IPS DF 4.7 (cell line): Measurements from ENCODE around the gene MYO18A.
"Not testable (repeated sequence)": the region's sequence is repeated elsewhere in the genome, so short reads cannot be mapped to it uniquely, and the experiment has no call there.

Experiments
- DNase-seq: peaks from one replicate; pipeline ENCODE4 v3.0.0-alpha.2; 2013; ENCODE audit warnings: low spot score; ENCODE audit errors: extremely low read depth

MYO18A gene

GRCh38 chr17:29196769-29197515 lies 16.7 kb upstream of the MYO18A start:
- no peak for DNase-seq

DNA sequence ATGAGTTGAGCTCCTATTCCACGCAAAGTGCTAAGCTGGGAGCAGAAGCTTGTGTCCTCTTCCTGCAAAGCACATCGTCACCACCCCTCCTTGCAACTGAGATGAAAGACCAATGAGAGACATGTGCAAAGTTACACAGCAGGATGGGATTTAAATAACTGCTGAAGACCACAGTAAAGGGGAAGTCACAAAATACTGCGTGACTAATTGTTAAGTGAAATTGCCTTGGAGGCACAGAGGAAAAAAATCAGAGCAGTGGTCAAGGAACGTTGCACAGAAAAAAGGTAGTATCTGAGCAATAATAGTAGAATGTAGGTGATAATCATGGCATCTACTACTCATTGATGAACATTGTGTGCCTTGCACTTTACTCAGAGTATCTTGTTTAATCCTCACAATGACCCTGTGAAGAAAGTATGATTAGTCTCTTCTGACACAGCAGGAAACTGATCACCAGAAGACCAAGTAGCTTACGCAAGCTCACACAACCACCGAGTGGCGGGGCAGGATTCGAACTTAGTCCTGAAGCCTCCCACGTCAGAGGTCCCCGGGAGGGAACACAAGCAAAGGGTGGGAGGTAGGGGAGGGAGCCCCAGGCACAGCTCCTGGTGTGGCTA lies 15.4 kb upstream of the MYO18A start:
- no peak for DNase-seq

- no peak for DNase-seq
Measured at GRCh38 chr17:29194669-29195068, 14.5 kb upstream of the MYO18A start.

DNA sequence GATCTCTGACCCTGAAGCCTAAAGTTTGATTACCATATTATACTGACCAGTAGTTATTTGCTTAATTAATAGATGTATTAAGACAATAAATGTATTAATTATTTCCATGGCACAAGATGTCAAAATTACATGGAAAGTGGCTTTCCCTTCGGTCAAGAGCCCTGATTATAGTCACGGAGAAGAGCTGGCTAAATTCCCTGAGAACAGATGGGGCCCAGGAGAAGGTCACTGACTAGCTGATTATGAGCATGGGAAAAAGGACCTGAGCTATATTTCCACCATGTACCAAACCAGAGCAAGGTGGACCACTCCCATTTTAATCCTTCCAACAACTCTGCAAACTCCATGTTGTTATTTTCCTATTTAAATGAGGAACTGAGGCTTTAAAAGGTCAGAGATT lies 12.9 kb upstream of the MYO18A start:
- DNase-seq, result no peak

GRCh38 chr17:29190592-29191207 lies 10.5 kb upstream of the MYO18A start:
- DNase-seq, result no peak

- no peak for DNase-seq
Measured at GRCh38 chr17:29190039-29190438, 9.8 kb upstream of the MYO18A start.

GRCh38 chr17:29189355-29189754 lies 9.2 kb upstream of the MYO18A start:
- DNase-seq, result no peak

GRCh38 chr17:29181226-29181625 lies 1.0 kb upstream of the MYO18A start:
- DNase-seq, result no peak

DNA sequence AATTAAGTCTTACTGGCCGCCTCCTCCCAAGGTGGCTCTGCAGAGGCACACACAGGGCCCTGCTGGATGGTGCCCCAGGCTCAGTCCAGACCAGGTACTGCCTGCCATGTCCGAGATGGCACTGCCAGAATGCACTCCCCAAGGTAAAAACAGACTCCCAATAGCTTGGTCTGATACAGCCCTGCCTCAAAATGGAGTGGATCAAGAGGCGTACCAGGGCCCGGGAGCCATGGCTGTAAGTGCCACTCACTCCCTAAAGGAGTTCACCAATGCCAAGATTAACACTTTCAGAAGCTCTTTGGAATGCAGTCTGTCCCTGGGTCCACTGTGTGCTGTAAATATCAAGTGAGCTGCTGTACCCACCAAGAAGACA lies 576 bp upstream of the MYO18A start:
- DNase-seq, result no peak

DNA sequence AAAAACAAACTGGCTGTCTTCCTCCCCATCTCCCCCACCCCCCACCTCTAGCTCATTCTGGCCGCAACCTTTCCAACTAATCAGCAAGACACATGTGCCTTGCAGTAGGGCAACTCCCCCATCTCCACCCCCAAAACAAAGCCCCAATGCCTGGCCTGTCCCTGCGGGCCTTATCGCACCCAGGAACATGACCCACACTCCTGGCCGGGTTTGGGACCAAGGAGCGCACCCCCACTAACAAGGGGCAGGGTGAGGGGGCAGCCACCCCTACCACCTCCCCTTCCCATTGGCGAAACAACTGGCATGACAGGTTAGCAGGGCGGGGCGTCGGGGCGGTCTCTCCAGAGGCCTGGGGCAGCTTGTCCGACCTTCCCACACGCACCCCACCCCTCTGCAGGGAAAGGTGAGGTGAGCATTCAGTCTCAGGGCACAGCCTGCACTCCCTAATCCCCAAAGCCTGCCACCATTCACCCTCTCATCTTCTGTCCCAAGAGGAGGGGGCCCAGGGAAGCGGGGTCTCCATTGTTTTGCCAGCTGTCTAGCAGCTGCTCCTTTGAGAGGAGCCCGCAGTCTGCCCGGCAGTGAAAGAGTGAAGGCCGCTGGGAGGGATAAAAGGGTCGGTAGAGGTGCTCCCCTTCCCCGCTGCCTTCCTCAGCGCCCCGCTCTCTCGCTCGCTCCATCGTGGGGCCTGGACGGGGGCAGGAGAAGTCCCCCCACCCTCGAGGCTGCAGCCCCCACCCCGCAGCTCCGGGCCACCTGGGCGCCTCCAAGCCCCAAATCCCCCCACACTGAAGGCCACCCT lies 765 bp downstream of the MYO18A start:
- DNase-seq, result peak; percentile 46

GRCh38 chr17:29178750-29179231 lies 1.4 kb downstream of the MYO18A start:
- no peak for DNase-seq

DNA sequence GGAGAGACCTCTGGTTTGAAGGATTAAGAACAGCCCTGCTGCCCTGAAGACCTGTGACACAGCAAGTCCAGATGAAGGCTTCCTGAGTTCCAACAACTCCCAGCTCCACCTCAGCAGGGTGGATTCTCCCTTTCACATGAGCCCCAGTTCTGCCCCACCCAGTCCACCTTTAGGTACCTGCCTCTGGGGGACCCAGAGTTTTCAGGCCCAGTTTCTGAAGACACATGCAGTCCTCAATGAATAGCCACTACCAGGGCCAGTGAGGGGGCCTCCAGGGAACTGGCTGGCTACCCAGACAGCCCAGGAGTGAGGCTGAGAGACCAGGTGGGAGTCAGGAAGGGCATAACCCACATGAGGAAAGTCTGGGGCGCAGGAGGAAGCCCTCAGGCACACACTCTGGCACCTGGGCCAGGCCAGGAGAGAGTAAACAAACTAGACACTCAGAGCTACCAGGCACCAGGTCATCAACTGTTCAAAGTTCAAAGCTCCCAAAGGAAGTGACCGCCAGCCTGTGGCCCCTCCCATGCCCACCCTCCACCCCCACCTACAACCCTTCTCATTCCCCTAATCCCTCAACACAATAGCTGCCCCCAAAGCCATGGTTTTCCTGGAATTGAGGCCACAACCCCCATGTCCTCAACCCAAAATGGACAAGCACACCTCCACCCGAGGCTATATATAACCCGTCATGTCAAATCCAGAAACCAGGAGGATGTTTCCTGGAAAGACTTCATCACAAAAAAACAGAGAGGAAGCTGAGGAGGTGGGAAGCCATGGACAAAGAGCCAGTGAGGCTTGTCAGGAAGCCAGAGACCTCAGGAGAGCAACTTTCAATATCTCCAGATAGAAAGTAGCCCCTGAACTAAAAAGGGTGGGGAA lies 2.1 kb downstream of the MYO18A start:
- DNase-seq, result no peak

DNA sequence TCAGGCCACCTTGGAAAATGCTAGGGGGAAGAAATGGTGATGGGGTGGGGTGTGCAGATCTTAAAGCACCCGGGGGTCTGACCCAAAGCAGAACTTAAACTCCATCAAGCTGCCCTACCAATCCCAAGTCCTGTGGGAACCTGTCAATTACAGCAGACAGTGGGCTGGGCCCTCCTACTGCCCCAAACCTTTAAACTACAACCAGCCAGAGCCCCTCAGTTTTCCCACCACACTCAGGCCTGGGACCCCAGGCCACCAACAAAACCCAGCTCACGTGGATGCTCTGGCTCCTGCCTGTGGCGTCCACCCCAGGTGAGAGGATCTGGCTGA lies 2.7 kb downstream of the MYO18A start:
- no peak for DNase-seq

GRCh38 chr17:29176558-29177351 lies 3.4 kb downstream of the MYO18A start:
- no peak for DNase-seq

GRCh38 chr17:29175349-29175748 lies 4.8 kb downstream of the MYO18A start:
- no peak for DNase-seq

GRCh38 chr17:29172589-29172988 lies 7.6 kb downstream of the MYO18A start:
- DNase-seq, result no peak

GRCh38 chr17:29170682-29171081 lies 9.5 kb downstream of the MYO18A start:
- no peak for DNase-seq

DNA sequence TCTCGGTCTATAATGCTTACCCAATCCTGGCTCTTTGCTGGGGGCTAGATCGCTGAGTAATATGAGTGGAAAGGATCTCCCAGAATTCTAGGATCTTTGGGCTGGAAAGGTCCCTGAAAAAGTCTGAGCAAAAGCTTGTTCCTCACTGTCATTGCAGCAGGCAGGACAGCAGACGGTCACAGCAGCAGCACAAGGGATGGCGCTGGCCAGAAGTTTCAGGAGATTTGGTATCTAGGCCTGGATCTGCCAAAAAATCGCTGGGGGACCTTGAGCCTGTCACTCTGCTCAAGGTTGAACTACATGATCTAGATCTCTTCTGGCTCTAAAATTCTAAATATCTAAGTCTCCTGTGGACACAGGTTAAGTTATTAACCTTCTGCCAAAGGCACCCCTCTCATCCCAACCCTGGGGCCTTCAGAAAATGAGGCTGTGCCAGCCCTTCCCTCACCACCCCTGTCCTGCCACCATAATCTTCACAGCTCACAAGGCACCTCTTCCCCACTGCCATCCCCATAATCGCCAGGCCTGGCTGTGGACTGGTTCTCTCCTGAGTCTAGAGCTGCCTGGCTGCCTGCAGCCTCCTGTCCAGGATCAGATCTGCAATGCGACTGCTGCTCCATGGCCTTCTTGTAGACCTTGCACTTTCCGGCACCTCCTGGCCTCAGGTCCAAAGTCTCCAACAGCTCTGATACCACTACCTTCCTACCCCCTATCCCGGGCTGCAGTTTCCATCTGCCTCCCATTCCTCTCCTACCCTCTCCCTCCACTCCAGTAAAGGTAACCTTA lies 10.2 kb downstream of the MYO18A start:
- no peak for DNase-seq

DNA sequence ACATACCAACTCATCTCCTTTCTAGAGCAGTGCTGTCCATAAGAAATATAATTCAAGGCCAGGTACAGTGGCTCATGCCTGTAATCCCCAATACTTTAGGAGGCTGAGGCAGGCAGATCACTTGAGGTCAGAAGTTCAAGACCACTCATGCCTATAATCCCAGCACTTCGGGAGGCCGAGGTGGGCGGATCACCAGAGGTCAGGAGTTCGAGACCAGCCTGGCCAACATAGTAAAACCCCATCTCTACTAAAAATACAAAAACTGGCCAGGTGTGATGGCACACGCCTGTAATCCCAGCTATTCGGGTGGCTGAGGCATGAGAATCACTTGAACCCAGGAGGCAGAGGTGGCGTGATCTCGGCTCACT lies 11.5 kb downstream of the MYO18A start:
- not testable (repeated sequence) for DNase-seq
